Activated CD4-positive, alpha-beta T cell treated with anti-CD3 and anti-CD28 coated beads, Interleukin-2, amount 50 U/mL, for 16 hours (primary cell): ENCODE data around the gene AQP2.

Source experiments
- DNase-seq: peaks from one replicate; pipeline ENCODE4 v3.0.0-alpha.2; 2020

The AQP2 gene

DNA sequence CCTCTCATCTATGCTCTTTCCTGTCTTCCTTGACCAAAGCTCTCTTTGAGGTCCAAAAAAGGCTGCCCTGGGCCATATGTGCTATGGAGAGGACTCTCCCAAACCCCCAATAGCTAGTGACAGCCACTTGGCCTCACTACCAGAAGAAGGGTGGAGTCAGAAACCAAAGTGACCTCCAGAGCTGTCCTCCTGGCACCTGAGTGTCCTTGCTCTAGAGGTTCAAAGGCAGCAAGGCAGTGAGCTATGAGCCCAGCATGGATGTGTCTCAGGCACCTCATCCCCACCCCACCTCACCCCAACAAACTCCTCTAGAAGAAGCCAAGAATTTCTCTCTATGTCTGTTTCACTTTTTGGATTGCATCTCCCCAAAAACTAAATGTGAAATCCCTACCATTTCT, 7.0 kb downstream of the AQP2 start:
- no peak for DNase-seq

DNA sequence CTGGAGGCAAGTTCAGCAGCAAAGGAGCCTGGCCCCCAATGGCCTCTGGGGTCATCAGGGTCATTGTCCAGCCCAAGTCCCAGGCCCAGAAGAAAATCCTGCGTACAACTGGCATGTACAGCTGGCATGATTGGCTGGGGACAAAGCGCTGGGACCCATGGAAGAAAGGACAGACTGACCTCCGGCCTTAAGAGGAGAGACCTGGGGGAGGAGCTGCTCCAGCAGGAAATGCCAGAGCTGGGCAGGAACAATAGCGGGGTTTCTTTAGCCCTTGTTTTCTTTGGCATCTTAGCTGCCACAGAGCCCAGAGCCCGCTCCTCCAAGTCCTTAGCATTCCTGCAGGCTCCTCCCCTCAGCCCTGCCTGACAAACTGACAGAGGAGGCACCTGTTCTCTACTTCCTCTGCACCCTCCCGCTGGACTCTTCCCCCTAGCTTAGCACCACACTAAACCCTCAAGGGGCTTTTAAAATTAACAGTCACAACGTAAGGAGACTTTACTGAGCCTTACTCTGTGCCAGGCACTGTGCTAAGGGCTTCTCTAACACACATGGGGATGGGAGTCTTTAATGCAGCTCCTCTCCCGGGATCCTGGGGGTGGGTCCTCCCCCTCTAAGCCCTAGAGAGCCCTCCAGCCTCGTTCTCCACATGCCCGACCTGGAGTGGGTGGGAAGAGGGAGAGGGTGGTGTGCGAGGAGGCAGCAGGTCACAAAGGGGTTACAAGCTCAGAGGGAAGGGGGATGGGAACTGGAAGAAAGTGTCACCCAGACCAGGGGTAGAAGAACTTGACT, 9.3 kb downstream of the AQP2 start:
- DNase-seq = no peak

DNA sequence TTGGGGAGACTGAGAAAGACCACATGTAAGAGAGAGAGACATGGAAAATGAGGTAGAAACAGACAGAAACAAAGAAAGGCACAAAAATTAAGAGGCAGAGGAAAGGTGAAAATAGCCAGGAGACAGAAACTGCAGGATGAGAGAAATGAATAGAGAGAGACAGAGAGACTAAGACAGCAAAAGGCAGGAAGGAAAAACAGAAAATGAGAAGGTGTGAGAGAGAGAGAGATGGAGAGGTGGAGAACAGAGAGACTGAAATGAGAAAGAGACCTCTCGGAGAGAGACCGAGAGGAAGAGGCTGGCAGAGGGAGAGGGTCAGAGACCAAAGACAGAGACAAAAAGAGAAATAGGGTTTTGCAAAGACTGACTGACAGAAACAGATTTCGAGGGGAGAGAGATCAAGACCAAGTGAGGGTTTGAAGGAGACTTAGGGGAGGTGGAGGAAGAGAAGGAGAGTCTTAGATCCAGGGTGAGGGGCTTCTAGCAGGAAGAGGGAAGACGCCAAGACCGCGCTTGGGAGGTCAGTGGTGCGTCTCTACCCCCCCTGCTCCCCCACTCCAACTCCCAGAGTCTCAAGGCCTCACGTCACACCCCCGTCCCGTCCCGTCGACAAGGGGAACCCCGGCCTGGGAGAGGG, 10.1 kb downstream of the AQP2 start:
- DNase-seq = no peak

DNA sequence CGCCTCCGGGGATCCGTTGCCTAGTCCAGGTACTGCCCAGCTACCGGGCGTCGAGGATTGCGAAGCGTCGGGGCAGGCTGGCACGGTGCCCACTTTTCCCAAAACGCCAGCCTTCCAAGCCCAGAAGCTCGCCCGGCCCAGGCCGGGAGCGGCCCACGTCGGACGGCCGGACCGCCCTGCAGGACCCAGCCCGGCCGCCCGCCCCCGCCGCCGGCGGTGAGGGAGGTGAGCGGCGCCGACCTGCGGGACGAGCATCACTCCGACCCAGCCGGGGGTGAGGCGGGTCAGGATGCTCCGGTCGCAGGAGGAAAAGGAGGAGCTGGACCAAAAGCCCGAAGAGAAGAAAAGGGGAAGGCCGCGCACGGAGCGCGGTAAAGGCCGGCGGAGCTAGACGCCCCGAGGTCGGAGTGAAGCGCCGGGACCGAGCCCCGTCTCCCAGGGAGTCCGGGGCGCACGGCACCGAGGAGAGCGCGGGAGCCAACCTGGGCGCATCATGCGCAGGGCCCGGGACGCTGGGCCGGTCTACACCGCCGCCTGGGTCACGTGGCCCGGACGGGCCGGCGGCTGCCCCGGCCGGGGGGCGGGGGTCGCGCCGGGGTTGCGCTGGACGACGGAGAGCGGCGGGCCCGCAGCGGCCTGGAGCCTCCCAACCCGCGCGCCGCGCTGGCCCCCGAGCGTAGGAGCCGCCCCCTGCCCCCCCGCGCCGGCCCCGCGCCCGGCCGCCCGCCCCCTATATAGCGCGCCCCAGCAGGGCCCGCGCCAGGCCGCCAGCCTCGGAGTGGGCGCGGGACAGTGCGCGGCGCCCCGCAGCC, 10.8 kb downstream of the AQP2 start, which contains the start of gene AQP5:
Gene AQP5 (plus strand): TSS at position 762 of the 812 bp plus-strand sequence. CDS start 146 bp downstream, outside the sequence.
- no peak for DNase-seq

DNA sequence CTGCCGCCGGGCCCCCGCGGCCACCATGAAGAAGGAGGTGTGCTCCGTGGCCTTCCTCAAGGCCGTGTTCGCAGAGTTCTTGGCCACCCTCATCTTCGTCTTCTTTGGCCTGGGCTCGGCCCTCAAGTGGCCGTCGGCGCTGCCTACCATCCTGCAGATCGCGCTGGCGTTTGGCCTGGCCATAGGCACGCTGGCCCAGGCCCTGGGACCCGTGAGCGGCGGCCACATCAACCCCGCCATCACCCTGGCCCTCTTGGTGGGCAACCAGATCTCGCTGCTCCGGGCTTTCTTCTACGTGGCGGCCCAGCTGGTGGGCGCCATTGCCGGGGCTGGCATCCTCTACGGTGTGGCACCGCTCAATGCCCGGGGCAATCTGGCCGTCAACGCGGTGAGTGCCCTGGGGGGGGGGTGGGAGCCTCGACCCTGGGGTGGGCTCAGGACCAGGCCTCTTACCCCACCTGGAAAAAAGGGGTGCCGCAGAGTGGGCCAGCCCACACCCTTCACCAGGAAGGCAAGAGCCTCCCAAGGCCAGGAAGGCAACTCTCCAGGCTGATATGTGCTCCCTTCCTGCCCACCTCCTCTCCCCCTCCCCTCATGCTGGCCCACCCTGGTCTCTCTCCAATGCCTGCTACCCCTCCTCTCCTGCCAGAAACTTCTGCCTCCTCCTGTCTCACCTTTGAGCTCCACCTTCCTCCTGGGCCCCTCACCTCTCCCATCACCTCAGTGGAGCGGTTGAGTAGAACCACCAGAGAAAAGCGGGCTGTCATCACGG, 11.6 kb downstream of the AQP2 start:
- no peak for DNase-seq

DNA sequence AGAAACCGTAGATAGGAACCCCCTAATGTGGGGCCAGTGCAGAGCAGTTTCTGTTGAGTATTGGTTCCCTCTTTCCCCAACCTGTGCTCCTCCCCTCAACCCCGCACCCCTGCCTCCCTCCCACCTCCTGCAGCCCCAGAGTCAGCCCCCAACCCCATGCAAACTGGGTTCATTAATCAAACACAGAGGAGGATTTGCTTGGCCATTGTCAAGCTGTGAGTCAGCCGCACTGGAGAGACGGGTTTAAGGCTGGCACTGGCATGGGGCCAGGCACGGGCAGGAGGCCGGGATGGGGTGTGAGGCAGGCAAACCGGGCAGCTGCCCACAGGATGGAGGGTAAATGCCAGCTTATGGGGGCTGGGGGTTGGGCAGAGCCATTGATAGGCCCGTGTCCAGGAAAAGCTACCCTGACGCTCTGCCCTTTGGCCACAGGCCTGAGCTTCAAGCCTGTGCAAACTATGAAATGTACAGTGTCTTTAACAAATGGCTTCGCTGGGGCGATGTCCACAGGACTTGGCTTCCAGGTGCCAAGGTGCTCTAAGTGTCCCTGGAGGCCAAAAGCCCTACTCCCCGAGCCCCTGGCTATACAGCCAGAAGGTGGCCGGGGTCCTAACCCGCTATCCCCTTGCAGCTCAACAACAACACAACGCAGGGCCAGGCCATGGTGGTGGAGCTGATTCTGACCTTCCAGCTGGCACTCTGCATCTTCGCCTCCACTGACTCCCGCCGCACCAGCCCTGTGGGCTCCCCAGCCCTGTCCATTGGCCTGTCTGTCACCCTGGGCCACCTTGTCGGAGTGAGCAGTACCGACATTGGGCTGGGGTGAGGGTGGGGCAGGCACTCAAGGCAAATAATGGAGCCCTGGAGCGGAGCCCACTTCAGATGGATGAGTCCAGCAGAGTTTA, 12.6 kb downstream of the AQP2 start:
- DNase-seq = no peak

DNA sequence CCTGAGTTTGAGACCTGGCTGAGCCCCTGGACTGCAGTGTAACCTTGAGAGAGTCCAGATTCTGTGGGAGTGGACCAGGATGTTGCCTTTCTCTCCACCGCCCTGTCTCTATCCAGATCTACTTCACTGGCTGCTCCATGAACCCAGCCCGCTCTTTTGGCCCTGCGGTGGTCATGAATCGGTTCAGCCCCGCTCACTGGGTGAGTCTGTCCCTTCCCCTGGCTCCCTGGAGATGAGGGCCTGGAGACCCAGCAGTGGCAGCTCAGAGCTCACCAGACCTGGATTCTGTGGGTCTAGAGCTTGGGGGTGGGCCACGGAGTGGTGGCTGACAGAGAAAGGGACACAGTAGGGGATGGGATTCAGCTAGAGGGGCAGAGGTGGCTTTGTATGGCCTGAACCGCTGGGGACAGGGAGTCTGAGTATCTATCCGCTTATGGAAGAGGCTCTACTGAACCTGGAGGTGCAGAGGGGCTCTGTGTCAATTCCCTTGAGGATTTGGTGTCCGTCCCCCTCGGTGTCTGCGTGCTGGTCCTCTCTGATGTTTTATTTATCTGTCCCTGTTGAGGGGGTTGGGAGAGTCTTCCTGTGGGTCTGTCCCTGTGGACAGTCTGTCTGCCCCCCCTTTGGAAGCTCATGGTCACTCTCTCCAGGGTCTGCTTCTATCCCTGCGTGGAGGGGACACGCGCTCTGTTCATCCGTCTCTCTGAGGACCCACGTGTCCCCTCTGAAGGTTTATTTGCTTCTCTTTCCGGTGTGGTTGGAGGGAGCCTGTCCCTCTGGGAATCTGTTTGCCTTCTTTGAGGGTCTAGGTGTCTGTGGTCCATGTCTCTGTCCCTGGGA, 13.7 kb downstream of the AQP2 start:
- DNase-seq = no peak

DNA sequence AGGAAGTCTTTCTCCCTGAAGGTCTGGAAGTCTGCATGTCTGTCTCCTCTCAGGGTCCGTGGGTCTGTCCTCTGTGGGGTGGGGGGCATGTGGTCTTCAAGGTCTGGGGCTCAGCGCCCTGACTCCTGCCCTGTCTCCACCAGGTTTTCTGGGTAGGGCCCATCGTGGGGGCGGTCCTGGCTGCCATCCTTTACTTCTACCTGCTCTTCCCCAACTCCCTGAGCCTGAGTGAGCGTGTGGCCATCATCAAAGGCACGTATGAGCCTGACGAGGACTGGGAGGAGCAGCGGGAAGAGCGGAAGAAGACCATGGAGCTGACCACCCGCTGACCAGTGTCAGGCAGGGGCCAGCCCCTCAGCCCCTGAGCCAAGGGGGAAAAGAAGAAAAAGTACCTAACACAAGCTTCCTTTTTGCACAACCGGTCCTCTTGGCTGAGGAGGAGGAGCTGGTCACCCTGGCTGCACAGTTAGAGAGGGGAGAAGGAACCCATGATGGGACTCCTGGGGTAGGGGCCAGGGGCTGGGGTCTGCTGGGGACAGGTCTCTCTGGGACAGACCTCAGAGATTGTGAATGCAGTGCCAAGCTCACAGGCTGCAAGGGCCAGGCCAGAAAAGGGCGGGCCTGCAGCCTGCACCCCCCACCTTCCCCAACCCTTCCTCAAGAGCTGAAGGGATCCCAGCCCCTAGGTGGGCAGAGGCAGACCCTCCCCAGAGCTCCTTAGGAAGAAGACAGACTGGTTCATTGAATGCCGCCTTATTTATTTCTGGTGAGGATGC, 14.5 kb downstream of the AQP2 start:
- DNase-seq = no peak

DNA sequence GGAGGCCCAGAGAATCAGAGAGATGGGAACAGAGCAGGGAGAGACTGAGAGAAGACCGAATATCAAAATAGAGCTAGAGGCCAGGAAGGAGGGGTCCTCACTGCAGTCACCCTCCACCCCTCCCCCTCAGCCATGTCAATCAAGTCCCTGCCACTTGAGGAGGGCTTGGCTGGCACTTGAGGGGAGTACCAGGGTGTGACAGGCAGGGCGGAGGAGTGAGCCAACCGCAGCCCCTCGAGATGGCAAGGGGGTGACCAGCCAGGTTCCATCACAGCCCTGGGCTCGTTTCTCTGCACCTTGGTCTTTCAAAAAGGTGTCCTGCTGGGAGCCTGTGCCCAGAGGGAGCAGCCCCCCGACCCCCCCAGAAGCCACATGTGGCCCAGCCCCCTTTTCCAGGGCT, 15.3 kb downstream of the AQP2 start:
- no peak for DNase-seq

DNA sequence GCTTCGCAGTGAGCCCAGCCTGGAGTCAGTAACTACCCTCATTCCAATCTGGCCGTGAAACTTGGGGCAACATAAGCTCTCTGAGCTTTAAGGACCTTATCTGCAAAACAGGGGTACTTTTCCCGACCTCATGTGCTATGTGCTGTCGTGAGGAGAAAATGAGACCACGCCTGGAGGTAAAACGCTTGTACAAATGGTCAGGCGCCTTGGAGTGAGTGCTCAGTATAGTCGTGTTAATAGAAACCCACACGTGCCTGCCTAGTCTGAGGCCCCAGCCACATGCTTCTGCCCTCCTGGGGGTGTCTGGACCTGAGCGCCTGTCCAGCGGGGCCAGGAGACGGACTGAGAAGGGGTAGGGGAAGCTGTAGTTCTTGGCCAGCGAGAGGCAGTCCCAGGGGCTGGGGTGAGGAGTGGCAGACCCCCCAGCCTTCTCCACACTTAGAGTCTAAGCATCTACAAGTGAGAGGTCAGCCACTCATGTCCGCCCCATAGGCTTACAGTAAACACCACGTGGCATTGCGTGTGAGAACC, 16.0 kb downstream of the AQP2 start:
- DNase-seq = no peak

DNA sequence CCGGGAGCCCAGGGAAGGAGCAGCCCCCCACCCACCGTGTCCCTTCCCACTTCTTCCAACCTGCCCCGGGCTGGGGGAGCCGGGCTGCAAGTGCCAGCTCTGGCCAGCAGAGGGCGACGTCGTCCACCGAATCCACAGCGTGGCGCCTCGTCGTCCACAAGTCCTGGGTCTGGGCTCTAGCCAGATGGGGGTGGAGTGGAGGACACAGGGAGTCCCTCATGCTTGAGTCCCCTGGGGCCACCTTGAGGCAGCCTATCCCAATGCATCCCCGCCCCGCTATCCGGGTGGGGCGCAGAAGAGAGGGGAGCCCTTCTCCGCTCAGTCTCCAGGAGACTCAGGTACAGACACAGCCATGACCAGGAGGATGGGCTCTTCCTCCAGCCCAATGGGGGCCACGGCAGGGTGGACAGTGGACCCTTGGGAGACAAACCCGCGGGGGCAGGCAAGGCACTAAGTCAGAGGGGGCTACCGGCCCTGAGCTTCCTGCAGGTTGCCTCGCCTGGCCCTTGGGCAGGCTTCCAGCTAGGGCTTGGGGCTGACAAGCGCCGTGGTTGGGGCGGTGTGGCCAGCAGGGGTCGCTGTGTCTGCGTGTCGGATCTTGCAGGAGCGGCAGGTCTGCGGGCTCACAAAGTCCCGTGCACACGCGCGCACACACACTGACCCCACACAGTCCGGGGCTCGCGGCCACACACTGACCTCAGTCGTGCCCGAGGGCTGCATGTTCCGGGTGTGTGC, 16.7 kb downstream of the AQP2 start:
- peak; percentile 89 for DNase-seq

DNA sequence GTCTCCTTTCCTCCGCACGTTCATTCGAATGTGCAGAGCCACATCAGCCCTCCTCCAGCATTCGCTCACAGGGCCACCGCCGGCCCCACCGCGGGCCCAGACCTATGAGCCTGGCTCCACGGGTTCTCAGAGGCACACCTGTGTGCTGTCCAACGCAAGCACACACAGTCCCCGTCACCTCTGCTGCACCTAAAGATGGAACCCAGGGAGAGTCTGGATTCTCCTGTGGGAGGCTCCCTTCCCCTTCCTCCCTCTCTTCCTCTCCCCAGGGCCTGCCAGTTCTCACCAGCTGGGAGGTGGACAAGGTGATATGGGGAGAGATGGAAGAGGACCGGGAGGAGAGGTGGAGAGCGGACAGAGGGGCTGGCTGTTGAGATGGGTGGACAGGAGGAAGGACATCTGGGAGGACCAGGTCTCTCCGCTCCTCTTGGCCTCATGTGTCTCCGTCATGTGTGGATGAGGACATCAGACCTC, 17.3 kb downstream of the AQP2 start:
- DNase-seq = no peak

DNA sequence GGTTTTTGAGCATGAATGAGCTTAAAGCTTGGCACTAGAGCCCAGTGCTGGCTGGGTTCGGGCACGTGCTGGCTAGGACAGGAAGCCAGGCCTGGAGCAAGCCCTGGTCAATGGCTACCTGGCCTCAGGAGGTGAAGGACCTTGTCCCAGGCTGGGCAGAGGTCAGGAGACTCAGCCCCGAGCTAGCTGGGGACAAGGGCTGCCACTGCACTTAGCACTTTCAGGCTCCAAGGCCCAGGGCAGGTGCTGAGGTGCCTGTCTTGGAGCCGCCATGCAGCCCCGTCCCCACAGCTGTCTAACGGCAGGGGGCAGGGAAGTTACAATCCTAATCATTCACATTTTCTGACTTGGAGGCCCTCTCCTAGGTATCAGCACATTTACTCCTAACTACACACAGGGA, 17.9 kb downstream of the AQP2 start:
- DNase-seq = no peak

DNA sequence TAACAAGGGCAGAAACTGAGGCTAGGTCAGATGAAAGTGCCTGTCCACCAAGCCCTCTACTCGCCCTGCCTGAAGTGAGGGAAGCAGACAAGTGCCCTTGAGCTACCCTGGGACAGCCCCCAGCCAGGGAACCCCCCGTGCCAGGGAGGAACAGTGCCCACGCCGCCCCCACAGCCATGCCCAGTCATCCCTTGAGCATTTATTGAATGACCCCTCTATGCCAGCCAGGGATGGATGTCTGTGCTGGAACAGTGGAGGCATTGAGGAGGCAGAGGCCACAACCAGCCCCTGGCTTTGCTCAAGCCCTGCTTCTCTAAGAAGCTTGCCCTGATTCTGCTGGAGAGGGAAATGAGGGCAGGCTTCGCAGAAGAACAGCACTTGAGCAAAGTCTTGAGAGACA, 18.5 kb downstream of the AQP2 start:
- DNase-seq = no peak

DNA sequence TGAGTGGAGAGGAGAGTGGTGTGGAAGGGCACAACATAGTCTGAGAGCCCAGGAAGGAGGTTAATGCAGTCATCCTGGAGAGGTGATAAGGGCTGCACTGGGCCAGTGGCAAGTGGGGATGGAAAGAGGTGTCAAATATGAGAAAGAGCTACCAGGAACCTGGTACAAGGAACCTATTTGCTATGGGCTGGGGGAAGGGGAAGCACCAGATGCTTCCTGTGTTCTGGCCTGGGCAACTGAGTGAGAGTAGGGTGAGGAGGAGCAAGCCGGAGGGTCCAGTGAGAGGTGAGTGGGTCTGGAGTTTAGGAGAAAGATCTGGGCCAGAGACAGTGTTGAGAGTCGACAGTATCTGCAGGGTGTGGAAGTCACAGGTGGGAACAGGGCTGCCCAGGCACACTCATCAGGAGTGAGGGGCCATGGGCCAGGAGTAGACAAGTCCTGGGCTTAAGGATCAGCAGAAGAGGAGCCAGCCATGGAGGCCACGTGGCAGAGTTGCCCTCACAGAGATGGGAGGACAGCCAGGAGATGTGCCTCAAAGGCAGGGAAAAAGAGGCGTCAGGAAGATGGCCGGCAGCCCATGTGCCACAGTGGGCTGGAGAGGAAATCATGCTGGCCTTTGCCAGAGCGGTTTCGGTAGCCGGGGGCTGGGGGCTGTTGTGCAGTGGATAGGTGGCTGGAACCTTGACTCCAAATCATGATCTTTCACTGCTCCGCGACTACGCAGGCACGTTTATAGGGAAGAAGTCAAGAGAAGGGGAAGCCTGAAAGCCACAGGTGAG, 19.3 kb downstream of the AQP2 start:
- no peak for DNase-seq

DNA sequence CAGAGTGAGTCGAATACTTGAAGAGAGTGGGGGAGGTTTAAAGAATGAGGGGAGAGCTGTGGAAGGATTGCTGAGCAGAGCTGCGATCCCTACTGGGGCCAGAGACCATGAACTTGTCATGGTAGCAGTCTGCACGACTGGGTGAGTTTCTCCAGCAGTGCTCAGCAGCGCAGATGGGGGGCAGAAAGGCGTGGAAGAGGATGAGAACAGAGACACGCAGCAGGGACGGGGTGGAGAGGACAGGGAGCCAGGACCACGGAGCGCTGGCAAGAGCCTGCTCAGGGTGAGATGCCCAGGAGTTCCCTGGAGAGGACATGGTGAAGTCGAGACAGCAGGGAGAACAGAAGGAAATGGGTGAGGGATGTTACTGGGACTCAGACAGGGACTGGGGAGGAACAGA, 20.1 kb downstream of the AQP2 start:
- no peak for DNase-seq

DNA sequence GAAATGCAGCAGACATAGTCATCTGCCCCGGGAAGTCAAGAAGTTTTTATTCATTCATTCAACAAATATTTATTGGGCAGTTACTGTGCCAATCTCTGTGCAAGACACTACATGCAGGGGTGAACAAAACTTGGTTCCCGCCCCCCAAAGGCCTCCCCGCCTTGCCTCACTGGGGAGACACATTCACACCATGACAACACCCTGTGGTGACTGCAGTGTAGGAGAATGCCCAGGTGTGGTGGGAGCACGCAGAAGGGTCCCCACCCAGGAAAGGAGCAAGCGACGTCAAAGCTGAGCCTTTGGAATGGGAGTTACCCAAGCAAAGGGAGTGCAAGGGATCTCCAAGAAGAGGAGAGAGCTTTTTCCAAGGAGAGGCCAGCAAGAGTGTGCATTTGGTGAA, 20.6 kb downstream of the AQP2 start:
- DNase-seq = no peak

DNA sequence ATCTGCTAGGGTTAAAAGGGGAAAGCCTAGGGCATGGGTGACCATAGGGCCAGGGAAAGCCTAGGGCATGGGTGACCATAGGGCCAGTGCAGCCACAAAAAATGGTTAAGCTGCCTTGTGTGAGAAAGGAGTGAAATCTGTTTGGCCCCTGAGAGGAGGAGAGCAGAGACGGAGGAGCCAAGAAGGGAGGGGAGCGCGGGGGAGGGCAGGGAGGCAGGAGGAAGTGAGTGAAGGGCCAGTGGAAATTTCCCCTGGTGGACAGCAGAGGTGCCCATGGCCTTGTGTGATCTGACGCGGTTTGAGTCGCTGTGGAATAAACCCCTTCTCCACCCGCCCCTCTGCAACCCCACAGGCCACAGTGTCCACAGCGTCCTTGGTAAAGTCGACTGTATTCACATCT, 21.6 kb downstream of the AQP2 start:
- no peak for DNase-seq
